MM.1S (cell line): Measurements from ENCODE around the gene TFCP2L1.

ENCODE experiments used
- DNase-seq: peaks from one replicate; pipeline ENCODE4 v3.0.0-alpha.2; 2015
- H2AFZ ChIP-seq: fragments of 300-600 bp; sonication (generic); 2 replicates; pipeline ENCODE4 v1.6.0; 2016; ENCODE audit warnings: antibody characterized with exemption, low read length
- H3F3A ChIP-seq: fragments of 300-600 bp; sonication (generic); 2 replicates; pipeline ENCODE4 v1.6.1; 2016; ENCODE audit warnings: mild to moderate bottlenecking, antibody characterized with exemption, low read length, moderate library complexity, mixed read lengths; ENCODE audit not compliant: insufficient read depth
- H3K27ac ChIP-seq: fragments of 300-600 bp; sonication (generic); 2 replicates; pipeline ENCODE4 v1.5.1; 2016; ENCODE audit warnings: mild to moderate bottlenecking, low read length
- H3K27me3 ChIP-seq: fragments of 300-600 bp; sonication (generic); replicated peaks from 2 replicates; pipeline ENCODE4 v1.6.0; 2016; ENCODE audit warnings: low read length; ENCODE audit not compliant: insufficient read depth
- H3K36me3 ChIP-seq: fragments of 300-600 bp; sonication (generic); replicated peaks from 2 replicates; pipeline ENCODE4 v1.6.1; 2016; ENCODE audit warnings: mild to moderate bottlenecking, low read length, mixed read lengths; ENCODE audit not compliant: insufficient read depth
- H3K4me1 ChIP-seq: fragments of 300-600 bp; sonication (generic); 2 replicates; pipeline ENCODE4 v1.6.1; 2016; ENCODE audit warnings: low read length, mixed read lengths
- H3K4me2 ChIP-seq: fragments of 300-600 bp; sonication (generic); 2 replicates; pipeline ENCODE4 v1.6.0; 2016; ENCODE audit warnings: low read depth, low read length
- H3K4me3 ChIP-seq: fragments of 300-600 bp; sonication (generic); 2 replicates; pipeline ENCODE4 v1.5.1; 2016; ENCODE audit warnings: low read length, mixed read lengths
- H3K79me2 ChIP-seq: fragments of 300-600 bp; sonication (generic); 2 replicates; pipeline ENCODE4 v1.6.1; 2016; ENCODE audit warnings: mixed run types, low read length, mixed read lengths
- H3K9ac ChIP-seq: fragments of 300-600 bp; sonication (generic); 2 replicates; pipeline ENCODE4 v1.6.1; 2016; ENCODE audit warnings: low read length, mixed read lengths
- H3K9me2 ChIP-seq: fragments of 300-600 bp; sonication (generic); replicated peaks from 2 replicates; pipeline ENCODE4 v1.6.1; 2016; ENCODE audit warnings: mild to moderate bottlenecking, low read length, mixed read lengths; ENCODE audit not compliant: insufficient read depth
- H3K9me3 ChIP-seq: fragments of 300-600 bp; sonication (generic); replicated peaks from 2 replicates; pipeline ENCODE4 v1.6.1; 2016; ENCODE audit warnings: mild to moderate bottlenecking, low read length, mixed read lengths; ENCODE audit not compliant: insufficient read depth
- H4K20me1 ChIP-seq: fragments of 300-600 bp; sonication (generic); 2 replicates; pipeline ENCODE4 v1.6.1; 2016; ENCODE audit warnings: mild to moderate bottlenecking, low read length, moderate library complexity, mixed read lengths; ENCODE audit not compliant: insufficient read depth
- CTCF ChIP-seq: fragments of 300-600 bp; sonication (generic); IDR thresholded peaks from 2 replicates; pipeline ENCODE4 v1.5.1; 2016; ENCODE audit warnings: antibody characterized with exemption, low read length, mixed read lengths
- EZH2 ChIP-seq: fragments of 300-600 bp; sonication (generic); optimal IDR thresholded peaks from 2 replicates; pipeline ENCODE3; 2017; ENCODE audit warnings: low read depth, mild to moderate bottlenecking, antibody characterized with exemption, low read length, mixed read lengths
- EZH2phosphoT487 ChIP-seq: fragments of 300-600 bp; sonication (generic); IDR thresholded peaks from 2 replicates; pipeline ENCODE4 v1.6.1; 2018; ENCODE audit warnings: antibody characterized with exemption, low read length

The TFCP2L1 gene

GRCh38 chr2:121170577-121170976 is 114.4 kb downstream of the TFCP2L1 start:
- no peaks in the 10 kb centered on the region for H3K36me3 ChIP-seq
- TF ChIP-seq EZH2phosphoT487 = no peak
- no peak for TF ChIP-seq CTCF
- no peak for TF ChIP-seq EZH2
- DNase-seq = no peak
- H3K79me2 ChIP-seq = no peaks in the 10 kb centered on the region
- H3K4me1 ChIP-seq = no peaks in the 10 kb centered on the region
- H4K20me1 ChIP-seq = no peaks in the 10 kb centered on the region
- no peak overlapping the region for H2AFZ ChIP-seq
- H3K9ac ChIP-seq = no peak overlapping the region
- H3K9me2 ChIP-seq = no peaks in the 10 kb centered on the region
- H3K4me3 ChIP-seq = no peak overlapping the region
- H3K27me3 ChIP-seq = no peaks in the 10 kb centered on the region
- H3K27ac ChIP-seq = no peak overlapping the region
- H3F3A ChIP-seq = no peaks in the 10 kb centered on the region
- no peak overlapping the region for H3K4me2 ChIP-seq
- no peaks in the 10 kb centered on the region for H3K9me3 ChIP-seq

- Histone ChIP-seq H3K27me3 (no peaks in the 10 kb centered on the region), H3K4me1 (no peaks in the 10 kb centered on the region), H2AFZ (no peak overlapping the region), H3K9me2 (no peaks in the 10 kb centered on the region), H3F3A (no peaks in the 10 kb centered on the region), H3K36me3 (no peaks in the 10 kb centered on the region), H3K4me3 (no peak overlapping the region), H3K9ac (no peak overlapping the region), H3K9me3 (no peaks in the 10 kb centered on the region), H4K20me1 (no peaks in the 10 kb centered on the region), H3K4me2 (no peak overlapping the region), H3K79me2 (no peaks in the 10 kb centered on the region), H3K27ac (no peak overlapping the region)
- DNase-seq = no peak
- no peak for TF ChIP-seq EZH2
- TF ChIP-seq EZH2phosphoT487 = no peak
- TF ChIP-seq CTCF = no peak
These were observed 117.6 kb downstream of the TFCP2L1 start for GRCh38 chr2:121167411-121167810.
